ENCODE data around the gene ST8SIA3.

DNA sequence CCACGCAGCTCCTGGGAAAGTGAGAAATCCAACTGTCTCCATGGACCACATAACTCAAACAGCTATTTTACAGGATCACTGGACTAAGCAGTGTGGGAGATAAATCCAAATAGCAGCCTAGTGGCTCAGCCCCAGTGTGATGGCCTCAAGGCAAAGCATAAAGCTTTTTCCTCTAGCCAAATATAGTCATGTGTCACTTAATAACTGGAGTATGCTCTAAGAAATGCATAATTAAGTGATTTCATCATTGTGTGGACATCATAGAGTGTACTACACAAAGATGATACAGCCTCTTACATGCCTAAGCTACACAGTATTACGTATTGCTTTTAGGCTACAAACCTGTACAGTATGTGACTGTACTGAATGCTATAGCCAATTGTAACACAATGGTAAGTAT lies 31.8 kb upstream of the ST8SIA3 start:
- TF ChIP-seq EZH2 (IDR thresholded peaks at IDR 0.05; ENCODE audit: borderline replicate concordance, insufficient read depth, low read length, poor library complexity, severe bottlenecking): no peak
- TF ChIP-seq RAD21 (conservative IDR thresholded peaks at IDR 0.05): no peak
- TF ChIP-seq EP300 (conservative IDR thresholded peaks at IDR 0.05; ENCODE audit: poor library complexity, severe bottlenecking): no peak
- TF ChIP-seq, protein P1, sequence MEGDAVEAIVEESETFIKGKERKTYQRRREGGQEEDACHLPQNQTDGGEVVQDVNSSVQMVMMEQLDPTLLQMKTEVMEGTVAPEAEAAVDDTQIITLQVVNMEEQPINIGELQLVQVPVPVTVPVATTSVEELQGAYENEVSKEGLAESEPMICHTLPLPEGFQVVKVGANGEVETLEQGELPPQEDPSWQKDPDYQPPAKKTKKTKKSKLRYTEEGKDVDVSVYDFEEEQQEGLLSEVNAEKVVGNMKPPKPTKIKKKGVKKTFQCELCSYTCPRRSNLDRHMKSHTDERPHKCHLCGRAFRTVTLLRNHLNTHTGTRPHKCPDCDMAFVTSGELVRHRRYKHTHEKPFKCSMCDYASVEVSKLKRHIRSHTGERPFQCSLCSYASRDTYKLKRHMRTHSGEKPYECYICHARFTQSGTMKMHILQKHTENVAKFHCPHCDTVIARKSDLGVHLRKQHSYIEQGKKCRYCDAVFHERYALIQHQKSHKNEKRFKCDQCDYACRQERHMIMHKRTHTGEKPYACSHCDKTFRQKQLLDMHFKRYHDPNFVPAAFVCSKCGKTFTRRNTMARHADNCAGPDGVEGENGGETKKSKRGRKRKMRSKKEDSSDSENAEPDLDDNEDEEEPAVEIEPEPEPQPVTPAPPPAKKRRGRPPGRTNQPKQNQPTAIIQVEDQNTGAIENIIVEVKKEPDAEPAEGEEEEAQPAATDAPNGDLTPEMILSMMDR (IDR thresholded peaks at IDR 0.05; ENCODE audit: poor library complexity, severe bottlenecking): no peak
- no peak for TF ChIP-seq POLR2AphosphoS5 (IDR thresholded peaks at IDR 0.05)
- no peak for TF ChIP-seq MXI1 (conservative IDR thresholded peaks at IDR 0.05; ENCODE audit: poor library complexity, severe bottlenecking)
- no peak for TF ChIP-seq SMC3 (conservative IDR thresholded peaks at IDR 0.05; ENCODE audit: poor library complexity)
- no peak for TF ChIP-seq TAF1 (IDR thresholded peaks at IDR 0.05; ENCODE audit: low read depth)
- TF ChIP-seq, protein P2, sequence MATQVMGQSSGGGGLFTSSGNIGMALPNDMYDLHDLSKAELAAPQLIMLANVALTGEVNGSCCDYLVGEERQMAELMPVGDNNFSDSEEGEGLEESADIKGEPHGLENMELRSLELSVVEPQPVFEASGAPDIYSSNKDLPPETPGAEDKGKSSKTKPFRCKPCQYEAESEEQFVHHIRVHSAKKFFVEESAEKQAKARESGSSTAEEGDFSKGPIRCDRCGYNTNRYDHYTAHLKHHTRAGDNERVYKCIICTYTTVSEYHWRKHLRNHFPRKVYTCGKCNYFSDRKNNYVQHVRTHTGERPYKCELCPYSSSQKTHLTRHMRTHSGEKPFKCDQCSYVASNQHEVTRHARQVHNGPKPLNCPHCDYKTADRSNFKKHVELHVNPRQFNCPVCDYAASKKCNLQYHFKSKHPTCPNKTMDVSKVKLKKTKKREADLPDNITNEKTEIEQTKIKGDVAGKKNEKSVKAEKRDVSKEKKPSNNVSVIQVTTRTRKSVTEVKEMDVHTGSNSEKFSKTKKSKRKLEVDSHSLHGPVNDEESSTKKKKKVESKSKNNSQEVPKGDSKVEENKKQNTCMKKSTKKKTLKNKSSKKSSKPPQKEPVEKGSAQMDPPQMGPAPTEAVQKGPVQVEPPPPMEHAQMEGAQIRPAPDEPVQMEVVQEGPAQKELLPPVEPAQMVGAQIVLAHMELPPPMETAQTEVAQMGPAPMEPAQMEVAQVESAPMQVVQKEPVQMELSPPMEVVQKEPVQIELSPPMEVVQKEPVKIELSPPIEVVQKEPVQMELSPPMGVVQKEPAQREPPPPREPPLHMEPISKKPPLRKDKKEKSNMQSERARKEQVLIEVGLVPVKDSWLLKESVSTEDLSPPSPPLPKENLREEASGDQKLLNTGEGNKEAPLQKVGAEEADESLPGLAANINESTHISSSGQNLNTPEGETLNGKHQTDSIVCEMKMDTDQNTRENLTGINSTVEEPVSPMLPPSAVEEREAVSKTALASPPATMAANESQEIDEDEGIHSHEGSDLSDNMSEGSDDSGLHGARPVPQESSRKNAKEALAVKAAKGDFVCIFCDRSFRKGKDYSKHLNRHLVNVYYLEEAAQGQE (IDR thresholded peaks at IDR 0.05; ENCODE audit: borderline replicate concordance): no peak
